Sigmoid colon (tissue), 7 donors: ENCODE data around the gene CFAP45. TPM values are rescaled to one million over a fixed set of nuclear protein-coding genes. Genes with fewer than 3 reads are reported as not detected.

Source experiments
- DNase-seq: peaks from one replicate; pipeline ENCODE4 v3.0.0-alpha.2; 2019
- H3K27ac ChIP-seq, 4 donors: fragments of 200-600 bp; sonication (generic); one replicate each; pipeline ENCODE4 v1.5.1; 2016 to 2019; ENCODE audit warnings: mild to moderate bottlenecking in 1 of 4
- H3K27me3 ChIP-seq, 3 donors: fragments of 200-600 bp; sonication (generic); one replicate each; pipeline ENCODE4 v1.5.1; 2019; ENCODE audit warnings: mild to moderate bottlenecking in 1 of 3
- H3K36me3 ChIP-seq, 4 donors: fragments of 200-600 bp; sonication (generic); one replicate each; pipeline ENCODE4 v1.5.1; 2016 to 2019
- H3K4me1 ChIP-seq, 4 donors: fragments of 200-600 bp; sonication (generic); one replicate each; pipeline ENCODE4 v1.5.1; 2017 to 2019
- H3K4me3 ChIP-seq, 4 donors: fragments of 200-600 bp; sonication (generic); one replicate each; pipeline ENCODE4 v1.5.1; 2017 to 2019; ENCODE audit warnings: mild to moderate bottlenecking in 2 of 4, moderate library complexity in 1 of 4
- H3K9me3 ChIP-seq, 4 donors: fragments of 200-600 bp in 3 of 4; sonication (generic) in 3 of 4; one replicate each; pipeline versions ENCODE4 v1.5.1 to v1.6.1; 2013 to 2019
- CTCF ChIP-seq, 4 experiments: fragments of 450-650 bp in 3 of 4; fragments of 200-600 bp in 1 of 4; IDR thresholded peaks; one replicate each; pipeline ENCODE4 v1.5.1; 2016 to 2019; ENCODE audit warnings: antibody characterized with exemption in 4 of 4, mild to moderate bottlenecking in 3 of 4, moderate library complexity in 2 of 4
- EP300 ChIP-seq, 4 donors: sonication (generic); formaldehyde crosslinking; IDR thresholded peaks; one replicate each; pipeline ENCODE4 v1.6.1; 2017; ENCODE audit warnings: antibody characterized with exemption in 4 of 4
- POLR2A ChIP-seq, 2 donors: fragments of 450-650 bp; IDR thresholded peaks; one replicate each; pipeline ENCODE4 v1.6.1; 2016; ENCODE audit warnings: antibody characterized with exemption in 2 of 2, mild to moderate bottlenecking in 2 of 2, moderate library complexity in 2 of 2
- POLR2AphosphoS5 ChIP-seq, 4 donors: sonication (generic); formaldehyde crosslinking; IDR thresholded peaks; one replicate each; pipeline ENCODE4 v1.6.1; 2017; ENCODE audit warnings: antibody characterized with exemption in 4 of 4
- WGBS, 2 donors: extraction: QIAGEN DNeasy Blood & Tissue Kit; methylation state at CpG; one replicate each; pipeline ENCODE4 v1.1.7; 2013; 5-methylcytosine and 5-hydroxymethylcytosine counted together
- intact Hi-C: fragments of 100-400 bp; cut with DNase I; formaldehyde crosslinking; loops from one replicate; pipeline ENCODE4 v1.15.1; 2023
- polyA plus RNA-seq, 3 donors: library from polyadenylated mRNA; stranded (reverse); fragments of 200-250 nt; gene quantifications; one replicate each; pipeline ENCODE4 v1.2.3, GENCODE V29; 2013
- total RNA-seq, 4 donors: library from RNA; depleted of rRNA; stranded (reverse); fragments of >200 nt; gene quantifications; one replicate each; pipeline ENCODE4 v1.1.0, GENCODE V29; 2016
- donor health status: healthy with polysubstance abuse.
- donor health status: Bipolar disorder and iron deficiency.
- donor health status: healthy.

CFAP45 gene
- total and polyA plus RNA-seq, 7 donors, result 0.29 to 1.8 (median 1.0) TPM; not detected in 3

DNA sequence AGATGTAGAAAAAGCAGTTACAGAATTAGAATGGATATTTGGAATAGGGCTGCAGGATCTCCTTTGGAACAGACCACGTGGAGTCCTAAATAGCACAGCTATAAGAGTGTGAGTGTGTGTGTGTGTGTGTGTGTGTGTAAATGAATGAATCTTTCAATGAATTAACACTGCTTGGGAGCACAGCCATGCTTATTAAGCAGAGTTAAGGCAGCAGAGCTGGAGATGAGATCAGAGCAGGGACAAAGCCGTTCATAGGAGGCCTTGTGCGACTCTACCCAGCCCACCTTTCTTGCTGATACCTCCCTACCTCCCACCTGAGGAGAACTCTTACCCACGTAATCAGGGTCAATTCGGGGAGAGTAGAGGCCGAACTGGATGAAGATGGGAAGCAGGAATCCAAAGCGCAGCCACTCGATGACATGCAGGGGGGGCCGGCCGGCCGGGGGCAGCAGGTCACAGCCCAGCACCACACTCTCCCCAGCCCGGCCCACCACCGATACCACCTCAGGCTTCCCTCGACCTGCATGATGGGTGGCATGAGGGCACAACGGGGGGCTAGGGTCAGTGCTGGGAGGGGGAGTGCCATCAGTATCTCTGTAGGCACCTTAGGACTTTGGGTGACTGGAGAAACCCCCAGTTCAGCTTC lies 42.8 kb upstream of the CFAP45 start:
- Histone ChIP-seq H3K27ac (no peak overlapping the region), H3K4me1 (peaks cover 0 to 15% (median 15%) of the 10 kb centered on the region in 4 donors), H3K27me3 (no peaks in the 10 kb centered on the region), H3K9me3 (no peaks in the 10 kb centered on the region), H3K4me3 (no peak overlapping the region), H3K36me3 (no peaks in the 10 kb centered on the region)
- intact Hi-C loops, result no loop called here
- DNase-seq, result peak; percentile 61
- TF ChIP-seq POLR2A (IDR thresholded peaks at IDR 0.05), result no peak
- no peak for TF ChIP-seq CTCF (IDR thresholded peaks at IDR 0.05)
- no peak for TF ChIP-seq EP300 (IDR thresholded peaks at IDR 0.05)
- TF ChIP-seq POLR2AphosphoS5 (IDR thresholded peaks at IDR 0.05), result no peak
- WGBS, 2 donors, result 92 to 93% methylated on average over 15 of the region's 15 CpGs

GRCh38 chr1:159941591-159942560 lies 41.9 kb upstream of the CFAP45 start:
- 79 to 80% methylated on average over 15 of the region's 15 CpGs for WGBS, 2 donors
- H3K4me1 ChIP-seq, result peaks cover 0 to 18% (median 16%) of the 10 kb centered on the region in 4 donors
- no peak overlapping the region for H3K27ac ChIP-seq
- TF ChIP-seq POLR2AphosphoS5 (IDR thresholded peaks at IDR 0.05) (no peak), POLR2A (IDR thresholded peaks at IDR 0.05) (no peak), CTCF (IDR thresholded peaks at IDR 0.05) (no peak), EP300 (IDR thresholded peaks at IDR 0.05) (no peak)
- no peak overlapping the region for H3K4me3 ChIP-seq
- no peaks in the 10 kb centered on the region for H3K9me3 ChIP-seq
- no peaks in the 10 kb centered on the region for H3K27me3 ChIP-seq
- DNase-seq, result peak; percentile 33
- intact Hi-C loops, result no loop called here
- H3K36me3 ChIP-seq, result no peaks in the 10 kb centered on the region

GRCh38 chr1:159941141-159941540 lies 41.2 kb upstream of the CFAP45 start:
- H3K4me3 ChIP-seq, result no peak overlapping the region
- intact Hi-C loops, result no loop called here
- H3K27me3 ChIP-seq, result no peaks in the 10 kb centered on the region
- H3K36me3 ChIP-seq, result no peaks in the 10 kb centered on the region
- no peak for DNase-seq
- H3K9me3 ChIP-seq, result no peaks in the 10 kb centered on the region
- no peak for TF ChIP-seq EP300 (IDR thresholded peaks at IDR 0.05)
- no peak for TF ChIP-seq CTCF (IDR thresholded peaks at IDR 0.05)
- TF ChIP-seq POLR2AphosphoS5 (IDR thresholded peaks at IDR 0.05), result no peak
- TF ChIP-seq POLR2A (IDR thresholded peaks at IDR 0.05), result no peak
- peaks cover 0 to 24% (median 20%) of the 10 kb centered on the region in 4 donors for H3K4me1 ChIP-seq
- no peak overlapping the region for H3K27ac ChIP-seq
- WGBS, 2 donors, result 82 to 88% methylated on average over 5 of the region's 5 CpGs

GRCh38 chr1:159940006-159940620 lies 40.1 kb upstream of the CFAP45 start:
- no peaks in the 10 kb centered on the region for H3K27me3 ChIP-seq
- intact Hi-C loops, result no loop called here
- H3K36me3 ChIP-seq, result no peaks in the 10 kb centered on the region
- TF ChIP-seq EP300 (IDR thresholded peaks at IDR 0.05) (no peak), POLR2A (IDR thresholded peaks at IDR 0.05) (no peak), POLR2AphosphoS5 (IDR thresholded peaks at IDR 0.05) (no peak), CTCF (IDR thresholded peaks at IDR 0.05) (no peak)
- no peak overlapping the region for H3K4me3 ChIP-seq
- peaks cover 0 to 16% (median 11%) of the 10 kb centered on the region in 4 donors for H3K4me1 ChIP-seq
- no peak overlapping the region for H3K27ac ChIP-seq
- 90 to 95% methylated on average over 11 of the region's 11 CpGs for whole genome bisulfite sequencing, 2 donors
- H3K9me3 ChIP-seq, result no peaks in the 10 kb centered on the region
- no peak for DNase-seq
